Fibroblast of the aortic adventitia (primary cell): ENCODE results near the gene ANKH. TPM values are rescaled to one million over a fixed set of nuclear protein-coding genes. Genes with fewer than 3 reads are reported as not detected.
"Not testable (repeated sequence)": the region's sequence is repeated elsewhere in the genome, so short reads cannot be mapped to it uniquely, and the experiment has no call there.

Experiments
- DNase-seq: peaks from one replicate; pipeline ENCODE4 v3.0.0-alpha.2; 2010; ENCODE audit warnings: low read depth
- H3K4me3 ChIP-seq: 2 replicates; pipeline ENCODE4 v1.5.1; 2011; ENCODE audit warnings: low read depth, mild to moderate bottlenecking, control low read depth, low read length, moderate library complexity
- CTCF ChIP-seq: IDR thresholded peaks from 2 replicates; pipeline ENCODE4 v1.5.1; 2011; ENCODE audit warnings: mild to moderate bottlenecking, low read length, control low read depth, inconsistent platforms; ENCODE audit not compliant: insufficient read depth
- total RNA-seq: library from RNA; depleted of rRNA; stranded (reverse); fragments of >200 nt; gene quantifications from 2 replicates; pipeline ENCODE4 v1.2.3, GENCODE V29; 2012; ENCODE audit warnings: low replicate concordance

The ANKH gene
- 36.0 and 82.2 TPM in 2 replicates for total RNA-seq

- H3K4me3 ChIP-seq, result peak within 1 kb of the TSS; percentile 80
- peak; percentile 65 for DNase-seq
- TF ChIP-seq CTCF, result peak; percentile 38
Observed at GRCh38 chr5:14871214-14872069, at the start of gene ANKH. Gene ANKH (minus strand): TSS chr5:14871778. CDS start chr5:14871447, 331 bp downstream.

GRCh38 chr5:14920121-14920520 lies 48.5 kb upstream of the ANKH start:
- H3K4me3 ChIP-seq, result no peak overlapping the region
- no peak for TF ChIP-seq CTCF
- DNase-seq, result no peak

- H3K4me3 ChIP-seq, DNase-seq: not testable (repeated sequence)
Observed at GRCh38 chr5:14919106-14919505, 47.5 kb upstream of the ANKH start.

GRCh38 chr5:14917719-14918118 lies 46.1 kb upstream of the ANKH start:
- no peak overlapping the region for H3K4me3 ChIP-seq
- DNase-seq, result peak; percentile 60
- no peak for TF ChIP-seq CTCF

GRCh38 chr5:14915291-14915952 lies 43.8 kb upstream of the ANKH start:
- H3K4me3 ChIP-seq, result no peak overlapping the region
- no peak for TF ChIP-seq CTCF
- no peak for DNase-seq

GRCh38 chr5:14914623-14915260 lies 43.2 kb upstream of the ANKH start:
- peak; percentile 72 for DNase-seq
- H3K4me3 ChIP-seq, result no peak overlapping the region
- TF ChIP-seq CTCF, result no peak

- no peak for DNase-seq
- TF ChIP-seq CTCF, result no peak
- H3K4me3 ChIP-seq, result no peak overlapping the region
Observed at GRCh38 chr5:14914193-14914592, 42.6 kb upstream of the ANKH start.
